Measurements from ENCODE around the gene NF2. TPM values are rescaled to one million over a fixed set of nuclear protein-coding genes. Genes with fewer than 3 reads are reported as not detected.

The NF2 gene
- total RNA-seq, 4 donors from 2014 or later, result 14.6 to 60.1 (median 34.7) TPM

DNA sequence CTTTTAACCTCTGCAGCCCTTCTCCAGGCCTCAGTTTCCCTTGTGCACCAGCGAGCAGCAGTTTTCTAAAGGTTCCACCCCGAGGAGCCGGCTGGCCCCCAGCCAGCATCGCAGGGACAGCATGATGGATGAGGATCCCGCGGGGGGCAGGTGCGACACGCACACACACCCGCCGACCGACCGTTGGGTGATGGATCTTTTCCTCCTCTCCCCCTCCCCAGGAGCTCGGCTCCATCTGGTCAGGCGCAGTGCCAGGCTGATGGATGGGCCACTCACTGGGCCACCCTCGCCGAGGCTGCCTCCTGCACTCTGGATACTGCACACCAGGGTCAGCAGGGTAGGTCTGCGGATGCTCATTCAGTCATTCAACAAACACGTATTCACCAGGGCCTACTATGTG, 103.6 kb downstream of the NF2 start:
- intact Hi-C loops (cut with DNase I; ENCODE audit: low total_unique reads) (no loop called here), in situ Hi-C loops (cut with MboI; ENCODE audit: low pct_ligation_motif_present in 1 of 4, low pct_unique_long_range_greater_than_20kb in 1 of 4, low sequenced_read_pairs in 3 of 4) (no loop called here)
- DNase-seq, result no peak
- Histone ChIP-seq H3K27ac (no peak overlapping the region), H3K4me1 (peaks cover 0 to 35% (median 24%) of the 10 kb centered on the region in 4 donors), H3K9me3 (no peaks in the 10 kb centered on the region), H3K36me3 (no peaks in the 10 kb centered on the region), H3K4me3 (no peak overlapping the region), H3K27me3 (peaks cover 14% of the 10 kb centered on the region)
- TF ChIP-seq EP300 (IDR thresholded peaks at IDR 0.05; ENCODE audit: low read depth) (no peak), POLR2AphosphoS5 (IDR thresholded peaks at IDR 0.05) (no peak), CTCF (IDR thresholded peaks at IDR 0.05) (no peak), POLR2A (IDR thresholded peaks at IDR 0.05) (no peak)
- 73 to 80% methylated on average over 2 to 18 of the region's 18 CpGs for WGBS, 2 donors (ENCODE audit: low coverage in 1 of 2)

GRCh38 chr22:29707471-29707870, 104.0 kb downstream of the NF2 start:
- intact Hi-C loops (cut with DNase I; ENCODE audit: low total_unique reads) (no loop called here), in situ Hi-C loops (cut with MboI; ENCODE audit: low pct_ligation_motif_present in 1 of 4, low pct_unique_long_range_greater_than_20kb in 1 of 4, low sequenced_read_pairs in 3 of 4) (no loop called here)

GRCh38 chr22:29710193-29710592, 106.8 kb downstream of the NF2 start:
- H3K4me3 ChIP-seq, result no peak overlapping the region
- no peak for DNase-seq
- in situ Hi-C loops (cut with MboI; ENCODE audit: low pct_ligation_motif_present in 1 of 4, low pct_unique_long_range_greater_than_20kb in 1 of 4, low sequenced_read_pairs in 3 of 4) (no loop called here), intact Hi-C loops (cut with DNase I; ENCODE audit: low total_unique reads) (no loop called here)
- peaks cover 0 to 8% (median under 1%) of the 10 kb centered on the region in 4 donors for H3K4me1 ChIP-seq
- no peaks in the 10 kb centered on the region for H3K36me3 ChIP-seq
- H3K27me3 ChIP-seq, result peaks cover 6% of the 10 kb centered on the region
- 82% methylated on average over 15 of the region's 15 CpGs; no CpG with 5 or more reads in 1 of the 2 donors for WGBS, 2 donors (ENCODE audit: low coverage in 1 of 2)
- TF ChIP-seq POLR2A (IDR thresholded peaks at IDR 0.05) (no peak), EP300 (IDR thresholded peaks at IDR 0.05; ENCODE audit: low read depth) (no peak), CTCF (IDR thresholded peaks at IDR 0.05) (no peak), POLR2AphosphoS5 (IDR thresholded peaks at IDR 0.05) (no peak)
- H3K9me3 ChIP-seq, result no peaks in the 10 kb centered on the region
- H3K27ac ChIP-seq, result no peak overlapping the region

More at GRCh38 chr22:29707471-29707870, 104.0 kb downstream of the NF2 start:
- H3K4me3 ChIP-seq, result no peak overlapping the region
- H3K36me3 ChIP-seq, result no peaks in the 10 kb centered on the region
- no peak overlapping the region for H3K27ac ChIP-seq
- H3K9me3 ChIP-seq, result no peaks in the 10 kb centered on the region
- no peak for DNase-seq
- peaks cover 12% of the 10 kb centered on the region for H3K27me3 ChIP-seq
- 78% methylated on average over 5 of the region's 5 CpGs; no CpG with 5 or more reads in 1 of the 2 donors for WGBS, 2 donors (ENCODE audit: low coverage in 1 of 2)
- TF ChIP-seq EP300 (IDR thresholded peaks at IDR 0.05; ENCODE audit: low read depth) (no peak), POLR2A (IDR thresholded peaks at IDR 0.05) (no peak), POLR2AphosphoS5 (IDR thresholded peaks at IDR 0.05) (no peak), CTCF (IDR thresholded peaks at IDR 0.05) (no peak)
- peaks cover 0 to 30% (median 21%) of the 10 kb centered on the region in 4 donors for H3K4me1 ChIP-seq

GRCh38 chr22:29710922-29711593, 107.6 kb downstream of the NF2 start:
- no peak overlapping the region for H3K27ac ChIP-seq
- H3K27me3 ChIP-seq, result peaks cover 15% of the 10 kb centered on the region
- DNase-seq, result peak; percentile 41
- H3K4me3 ChIP-seq, result no peak overlapping the region
- intact Hi-C loops (cut with DNase I; ENCODE audit: low total_unique reads), result no loop called here
- H3K36me3 ChIP-seq, result no peaks in the 10 kb centered on the region
- peak in 1 of 3 donors; percentile 12 for TF ChIP-seq POLR2AphosphoS5 (IDR thresholded peaks at IDR 0.05)
- no peak for TF ChIP-seq CTCF (IDR thresholded peaks at IDR 0.05)
- no peak for TF ChIP-seq EP300 (IDR thresholded peaks at IDR 0.05; ENCODE audit: low read depth)
- in situ Hi-C loops (cut with MboI; ENCODE audit: low pct_ligation_motif_present in 1 of 4, low pct_unique_long_range_greater_than_20kb in 1 of 4, low sequenced_read_pairs in 3 of 4), result no loop called here
- no peaks in the 10 kb centered on the region for H3K9me3 ChIP-seq
- H3K4me1 ChIP-seq, result peaks cover 0 to 7% (median 0%) of the 10 kb centered on the region in 4 donors
- 54% methylated on average over 15 of the region's 18 CpGs; no CpG with 5 or more reads in 1 of the 2 donors for WGBS, 2 donors (ENCODE audit: low coverage in 1 of 2)

Measured in transverse colon (tissue), 4 donors.